Stimulated activated CD4-positive, alpha-beta T cell treated with anti-CD3 and anti-CD28 coated beads, Interleukin-12 subunit alpha, Interleukin-12 subunit beta, amount 100 ng/mL, for 24 hours (primary cell): ENCODE data around the gene NAALADL2.

ENCODE experiments used
- DNase-seq, 2 experiments: peaks; one replicate each; pipeline ENCODE4 v3.0.0-alpha.2; 2020; ENCODE audit warnings: low read depth in 2 of 2

NAALADL2 gene

DNA sequence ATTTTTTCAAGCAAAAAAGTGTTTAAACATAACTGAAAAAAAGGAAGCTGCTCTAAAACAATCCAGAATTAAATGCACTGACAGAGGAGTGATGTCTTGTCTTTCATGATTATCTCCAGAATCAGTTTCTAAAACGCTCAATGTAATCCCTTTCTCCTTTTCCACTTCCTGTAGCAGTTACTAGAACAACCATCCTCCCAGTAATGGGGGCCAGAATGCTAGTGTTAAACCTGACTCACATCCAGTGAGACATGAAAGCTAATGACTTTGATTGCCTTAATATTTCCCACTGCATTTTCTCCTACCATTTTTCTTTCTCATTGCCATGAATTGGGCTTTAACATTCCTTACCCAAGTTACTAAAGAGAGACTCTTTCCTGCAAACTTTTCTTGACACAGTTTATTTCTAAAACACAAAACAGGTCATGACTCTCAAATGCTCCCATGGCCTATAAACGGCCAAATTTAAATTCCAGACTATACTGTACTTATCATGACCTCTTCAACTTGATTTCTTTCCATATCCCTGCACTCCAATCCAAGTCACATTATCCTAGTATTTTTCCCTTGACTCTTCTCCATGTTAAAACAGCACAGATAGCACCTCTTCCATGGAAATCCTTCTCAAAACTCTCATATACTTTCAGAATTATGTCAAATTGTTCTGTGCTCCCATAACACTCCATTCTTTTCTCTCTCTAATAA is 341.4 kb downstream of the NAALADL2 start:
- no peak for DNase-seq

DNA sequence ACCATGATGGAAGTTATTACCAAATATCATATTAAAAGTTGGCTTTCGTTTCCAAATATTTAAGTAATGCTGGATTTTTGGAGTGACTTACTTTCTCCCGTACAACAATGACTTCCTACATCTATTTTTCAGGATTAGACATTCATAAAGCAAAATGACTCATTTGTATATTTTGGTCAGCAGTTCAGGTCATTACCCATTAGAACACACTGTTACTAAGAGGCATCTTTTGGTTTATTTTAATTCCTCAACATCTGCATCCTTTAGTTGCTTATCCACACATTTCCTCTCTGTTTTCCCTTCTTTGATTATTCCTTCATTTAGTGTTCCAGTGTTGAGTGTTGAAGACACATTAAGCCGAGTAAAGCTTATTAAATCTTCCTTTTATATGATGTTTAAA is 348.2 kb downstream of the NAALADL2 start:
- no peak for DNase-seq

DNA sequence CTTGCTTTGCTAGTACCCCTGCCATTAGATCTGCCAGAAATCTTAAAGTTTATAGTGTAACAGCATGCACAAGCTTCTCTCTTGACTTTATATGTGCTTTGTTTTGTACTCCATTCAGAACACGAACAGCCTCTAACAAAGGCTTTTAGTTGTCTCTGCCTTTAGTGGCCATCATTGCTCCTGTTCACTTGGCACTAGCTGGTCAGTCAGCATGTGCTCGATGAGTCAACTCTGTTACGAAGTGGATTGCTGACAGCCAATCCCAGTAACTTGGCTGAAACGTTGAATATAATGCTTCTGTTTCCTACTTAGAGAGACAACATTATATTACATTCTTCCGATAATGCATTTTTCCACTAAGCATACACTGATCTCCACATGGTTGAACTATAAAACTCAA is 349.2 kb downstream of the NAALADL2 start:
- DNase-seq = no peak

DNA sequence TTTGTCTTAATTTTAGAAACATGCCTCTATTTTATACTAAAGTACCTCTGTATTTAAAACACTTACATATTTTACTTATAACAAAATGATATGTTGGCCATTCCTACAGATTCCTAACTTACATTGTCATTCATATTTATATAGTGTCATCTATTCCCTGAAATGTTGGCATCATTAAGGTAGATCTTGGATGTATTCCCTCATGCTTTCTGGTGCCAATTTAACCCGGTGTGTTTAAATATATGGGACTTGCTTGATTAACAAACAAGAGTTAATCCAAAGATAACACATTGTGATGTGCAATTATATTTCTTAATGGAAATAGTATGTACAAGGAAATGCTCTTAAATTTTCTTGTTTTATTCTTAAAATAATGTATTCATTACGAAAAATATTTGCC is 352.3 kb downstream of the NAALADL2 start:
- no peak for DNase-seq

DNA sequence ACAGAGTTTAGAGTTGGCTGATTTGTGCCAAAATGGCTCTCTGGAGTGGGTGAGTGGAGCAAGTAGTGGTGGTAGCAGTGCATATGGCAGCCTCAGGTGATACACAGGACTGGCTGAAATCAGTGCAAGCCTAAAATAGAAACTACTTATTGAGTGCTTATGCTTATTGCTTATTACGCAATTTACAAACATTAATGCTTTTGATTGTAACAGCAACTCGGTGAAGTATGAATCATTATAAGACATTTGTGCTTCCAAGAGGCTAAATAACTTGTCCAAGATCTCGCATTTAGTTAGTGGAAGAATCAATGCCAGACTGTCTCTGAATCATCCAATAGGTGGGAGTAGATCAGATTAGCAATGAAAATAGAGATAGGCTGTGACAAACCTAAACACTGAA is 353.8 kb downstream of the NAALADL2 start:
- no peak for DNase-seq

DNA sequence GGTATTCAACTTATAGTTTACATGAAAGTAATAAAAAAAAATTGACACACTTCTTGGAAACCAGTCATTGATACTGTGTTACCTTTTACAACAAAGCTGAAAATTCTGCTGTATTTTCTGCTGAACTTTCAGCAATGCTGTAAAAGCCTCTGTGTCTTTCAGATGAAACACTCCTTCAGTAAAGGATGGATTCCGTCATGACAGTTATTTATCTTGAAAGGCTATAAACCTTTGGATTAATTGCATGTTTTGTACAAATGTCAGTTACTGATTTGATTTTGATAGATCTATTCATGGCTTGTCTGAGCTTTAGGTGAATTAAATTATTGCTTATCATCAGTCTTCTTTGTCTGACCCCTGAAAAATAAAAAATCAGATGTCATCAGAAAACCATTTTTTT is 355.1 kb downstream of the NAALADL2 start:
- DNase-seq = no peak

DNA sequence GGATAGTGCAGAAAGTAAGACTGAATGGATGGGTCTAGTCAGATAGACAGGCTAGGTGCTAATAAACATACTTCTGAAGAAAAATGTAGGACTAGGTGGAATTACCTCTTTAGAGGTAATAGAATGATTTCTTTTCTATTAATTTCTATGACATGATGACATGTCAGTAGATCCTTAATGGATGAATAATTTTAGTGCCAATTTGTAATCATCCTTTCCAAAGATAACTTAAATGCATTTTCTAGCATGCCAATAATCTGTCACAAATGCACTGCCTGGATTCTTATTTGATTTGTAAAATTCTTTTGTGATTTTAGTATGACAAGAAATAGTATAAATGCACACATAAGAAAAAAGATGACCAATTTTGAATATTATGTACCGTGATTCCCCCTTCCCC is 356.7 kb downstream of the NAALADL2 start:
- no peak for DNase-seq

DNA sequence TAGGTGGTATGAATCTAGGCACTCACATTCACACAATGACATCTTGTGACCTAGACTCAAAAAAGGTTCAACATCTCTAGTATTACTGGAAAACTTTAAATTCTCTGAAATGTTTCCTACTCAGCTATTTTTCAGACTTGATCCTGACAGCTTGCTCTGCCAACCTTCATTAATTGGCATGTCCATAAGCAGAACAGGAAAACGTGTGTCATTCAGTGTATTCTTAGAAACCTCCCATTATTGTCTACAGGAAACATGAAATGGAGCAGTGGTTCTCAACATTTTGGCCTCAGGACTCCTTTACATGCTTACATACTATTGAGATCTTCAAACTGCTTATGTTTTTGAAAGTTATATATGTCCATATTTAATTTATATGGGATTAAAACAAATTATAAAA is 363.2 kb downstream of the NAALADL2 start:
- no peak for DNase-seq

DNA sequence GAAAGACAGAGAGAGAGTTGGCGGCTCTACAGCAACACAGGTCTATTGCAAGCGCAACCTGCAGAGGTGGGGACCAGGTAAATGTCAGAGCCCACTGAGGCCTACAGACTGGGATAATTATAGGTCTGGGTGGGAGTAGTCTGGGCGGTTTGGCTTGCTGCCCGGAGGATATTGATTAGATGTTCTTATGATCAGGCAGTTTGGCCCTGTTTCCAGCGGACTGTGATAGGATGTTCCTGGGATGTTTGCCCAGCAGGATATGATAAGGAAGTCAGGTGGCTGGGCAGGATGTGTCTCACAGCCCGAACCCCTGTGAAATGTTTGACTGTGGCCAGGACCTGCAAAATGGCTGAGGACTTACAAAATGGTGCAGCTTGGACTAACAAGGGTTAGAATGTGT is 364.9 kb downstream of the NAALADL2 start:
- no peak for DNase-seq

DNA sequence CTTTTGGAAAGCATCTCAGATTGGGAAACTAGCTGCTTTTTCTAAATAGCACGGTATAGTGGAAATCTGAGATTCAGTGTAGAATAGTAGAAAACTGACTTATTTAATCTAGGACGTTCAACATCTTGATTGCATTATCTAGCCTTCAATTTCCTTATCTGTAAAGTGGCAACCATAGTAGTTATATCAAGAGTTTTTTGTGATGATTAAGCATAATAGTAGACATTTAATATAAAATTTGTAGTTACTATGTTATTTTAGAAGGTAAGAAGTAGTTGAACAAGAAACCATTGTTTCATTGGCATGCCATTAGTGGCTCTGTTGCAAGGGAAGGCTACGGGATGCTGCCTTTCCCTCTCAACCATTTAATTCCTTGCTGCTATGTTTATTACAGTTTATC is 367.3 kb downstream of the NAALADL2 start:
- DNase-seq = no peak

DNA sequence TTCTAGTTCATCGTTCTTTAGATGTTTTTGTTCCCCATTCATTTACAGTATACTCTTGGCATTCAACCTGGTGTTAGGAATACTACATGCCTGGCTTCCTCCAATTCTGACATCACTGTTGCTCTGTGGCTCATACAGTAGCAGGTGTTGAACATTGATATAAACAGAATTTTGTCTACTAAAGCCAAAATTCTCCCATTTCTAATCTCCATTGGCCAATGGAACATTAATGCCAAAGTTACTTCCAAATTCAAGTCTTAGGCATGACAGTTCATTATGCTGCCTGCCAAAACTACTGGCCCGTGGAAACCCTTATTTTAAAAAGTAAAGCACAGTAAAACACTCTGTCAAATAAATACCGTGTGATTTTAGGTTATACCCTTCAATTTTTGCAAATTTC is 368.0 kb downstream of the NAALADL2 start:
- no peak for DNase-seq

DNA sequence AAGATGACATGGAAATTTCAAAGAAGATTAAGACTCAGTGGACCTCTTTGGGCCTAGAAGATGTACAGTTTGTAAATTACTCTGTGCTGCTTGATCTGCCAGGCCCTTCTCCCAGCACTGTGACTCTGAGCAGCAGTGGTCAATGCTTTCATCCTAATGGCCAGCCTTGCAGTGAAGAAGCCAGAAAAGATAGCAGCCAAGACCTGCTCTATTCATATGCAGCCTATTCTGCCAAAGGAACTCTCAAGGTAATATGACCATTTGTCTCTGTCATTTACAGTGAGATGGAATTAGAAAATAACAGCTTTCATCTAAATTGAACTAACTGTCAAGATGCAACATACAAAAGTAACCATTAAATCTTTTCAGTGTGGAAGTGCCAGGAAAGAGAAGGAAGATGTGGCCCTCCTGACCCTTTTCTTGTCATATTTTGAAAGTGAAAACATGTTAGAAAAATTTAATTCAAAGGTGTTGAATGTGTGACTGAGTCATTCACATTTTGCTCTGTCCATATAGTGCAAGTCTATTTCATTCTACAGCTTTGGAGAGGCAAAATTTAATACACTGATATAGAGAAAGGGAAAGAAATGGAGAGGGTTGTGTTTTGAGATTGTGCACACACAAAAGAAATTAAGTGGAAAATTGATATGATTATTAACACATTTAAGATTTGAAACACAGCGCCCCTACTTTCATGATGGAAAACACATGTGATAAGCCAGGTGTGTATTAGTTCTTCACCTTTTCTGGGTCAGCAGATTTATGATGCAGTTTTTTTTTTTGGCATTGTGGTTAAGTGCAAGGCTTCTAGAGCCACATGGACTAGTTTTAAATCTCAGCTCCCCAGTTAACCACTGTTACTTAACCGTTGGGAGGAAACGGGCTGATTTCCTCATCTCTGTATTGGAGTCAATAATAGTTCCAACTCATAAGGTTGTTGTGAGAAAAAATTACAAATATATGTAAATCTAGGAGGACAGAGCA is 375.1 kb downstream of the NAALADL2 start:
- DNase-seq = no peak

DNA sequence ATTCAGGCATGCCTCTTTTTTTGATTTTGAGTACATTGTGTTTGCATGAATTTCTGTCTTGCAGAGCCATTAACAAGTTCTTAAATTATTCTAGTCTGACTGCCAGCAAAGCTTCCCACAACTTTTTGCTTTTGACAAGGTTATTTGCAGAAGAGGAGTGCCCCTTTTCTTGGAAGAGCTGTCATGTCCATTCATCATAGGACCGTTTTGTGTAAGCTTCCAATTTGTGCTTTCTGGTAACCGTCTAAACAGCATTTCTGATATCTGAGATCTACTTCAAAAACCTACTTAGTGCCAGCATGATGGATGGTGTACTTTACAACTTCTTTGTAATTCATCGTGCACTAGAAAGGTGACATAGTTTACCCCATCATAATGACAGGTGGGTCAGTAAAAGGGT is 379.7 kb downstream of the NAALADL2 start:
- DNase-seq = no peak

DNA sequence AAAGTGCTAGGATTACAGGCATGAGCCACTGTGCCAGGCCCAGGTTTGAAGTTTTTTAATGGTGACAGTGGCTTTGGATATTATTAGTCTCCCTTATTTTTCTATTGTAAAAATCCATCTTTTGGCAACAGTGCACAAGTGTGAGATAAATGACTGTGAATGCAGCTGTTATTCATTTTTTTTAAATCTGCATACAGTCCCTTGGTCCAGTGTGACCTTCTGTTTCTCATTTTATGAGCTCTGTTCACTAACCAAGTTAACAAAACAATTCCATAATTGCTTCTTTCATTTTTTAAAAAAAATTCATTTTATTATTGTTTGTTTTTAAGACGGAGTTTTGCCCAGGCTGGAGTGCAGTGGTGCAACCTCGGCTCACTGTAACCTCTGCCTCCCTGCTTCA is 381.8 kb downstream of the NAALADL2 start:
- DNase-seq = no peak

DNA sequence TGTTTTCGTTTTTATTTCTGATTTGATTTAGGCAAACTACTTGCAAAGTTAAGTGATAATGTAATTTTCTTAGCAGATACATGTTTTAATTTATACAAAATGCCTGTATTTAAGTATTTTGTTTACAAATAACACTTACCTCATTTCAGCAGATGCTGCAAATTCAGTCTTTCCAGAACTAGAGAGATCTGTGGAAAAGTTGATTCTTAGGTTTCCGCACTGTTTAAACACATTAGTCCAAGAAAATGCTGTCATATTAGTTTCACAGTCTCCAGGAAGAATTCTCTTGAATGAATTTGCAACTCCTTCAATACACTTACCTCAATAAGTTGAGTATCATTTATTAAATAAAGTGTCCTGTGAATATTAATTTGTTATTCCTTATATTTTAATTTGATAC is 383.1 kb downstream of the NAALADL2 start:
- DNase-seq = no peak

DNA sequence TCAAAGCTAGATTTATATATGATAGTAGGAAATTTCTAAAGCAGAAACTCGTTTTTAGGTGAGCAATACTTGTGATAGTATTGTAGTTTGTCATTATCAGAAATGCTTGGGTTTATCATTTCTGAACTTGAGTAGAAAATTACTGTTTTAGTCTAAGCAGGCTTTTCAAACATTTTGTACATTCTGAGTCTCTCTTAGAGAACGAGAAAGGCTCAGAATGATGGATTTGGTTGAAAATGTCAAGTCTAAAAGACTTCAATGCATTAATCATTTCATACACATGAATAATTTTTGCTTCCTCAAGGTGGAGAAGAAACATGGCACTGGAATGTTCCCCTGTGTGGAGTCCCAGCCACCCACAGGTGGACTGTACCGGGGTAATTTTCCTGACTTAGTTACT is 387.1 kb downstream of the NAALADL2 start:
- DNase-seq = no peak

DNA sequence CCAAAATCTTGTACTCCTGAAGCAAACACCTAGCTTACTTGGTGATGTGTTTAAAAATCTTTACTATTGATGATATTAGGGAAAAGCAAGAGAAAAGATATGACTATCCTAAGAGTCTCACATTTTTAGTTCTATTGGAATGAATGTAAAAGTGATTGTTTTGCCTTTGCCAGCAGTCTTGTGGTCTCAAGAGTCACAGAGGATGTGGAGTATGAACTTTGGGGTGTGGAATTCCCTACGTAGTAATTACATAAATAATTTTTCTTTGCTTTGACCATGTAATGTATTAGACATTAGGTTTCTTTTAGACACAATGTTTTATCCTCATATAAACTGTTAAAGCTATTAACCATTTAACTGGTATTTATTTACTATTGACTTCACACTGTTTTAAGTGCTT is 387.6 kb downstream of the NAALADL2 start:
- no peak for DNase-seq

DNA sequence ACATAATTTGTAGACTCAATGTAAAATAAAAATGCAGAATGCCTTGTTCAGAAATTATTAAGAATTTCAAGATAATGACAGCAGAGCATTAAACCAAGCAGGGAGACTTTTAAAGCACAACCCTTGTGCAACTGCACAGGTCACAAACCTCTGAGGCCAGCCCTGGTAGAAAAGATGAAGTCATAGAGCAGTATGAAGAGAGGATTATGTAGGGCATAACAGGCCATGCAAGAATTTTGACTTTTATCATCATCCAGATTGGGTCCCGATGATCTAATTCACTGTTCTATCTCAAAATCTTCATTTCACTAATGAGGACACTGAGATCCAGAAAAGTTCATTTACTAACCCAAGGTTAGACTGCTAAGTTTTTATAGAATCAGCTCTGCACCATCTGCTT is 388.5 kb downstream of the NAALADL2 start:
- DNase-seq = no peak

DNA sequence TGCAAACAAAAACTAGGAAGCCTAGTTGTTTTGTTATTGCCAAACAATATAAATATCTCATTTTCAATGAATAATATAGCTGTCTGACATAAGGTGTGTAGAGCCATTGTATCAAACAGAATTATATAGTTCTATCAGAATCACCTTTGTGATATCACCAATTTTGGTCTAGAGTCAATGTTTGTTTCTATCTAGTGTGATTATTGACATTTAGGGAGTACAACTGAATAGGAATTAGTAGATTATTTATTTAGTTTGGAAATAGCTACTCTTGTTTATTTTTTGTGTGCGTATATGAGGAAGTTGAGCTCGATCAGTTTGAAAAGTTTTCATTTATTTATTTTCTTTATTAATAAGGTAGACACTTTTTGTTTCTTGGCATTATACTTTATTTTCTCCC is 389.7 kb downstream of the NAALADL2 start:
- DNase-seq = no peak

DNA sequence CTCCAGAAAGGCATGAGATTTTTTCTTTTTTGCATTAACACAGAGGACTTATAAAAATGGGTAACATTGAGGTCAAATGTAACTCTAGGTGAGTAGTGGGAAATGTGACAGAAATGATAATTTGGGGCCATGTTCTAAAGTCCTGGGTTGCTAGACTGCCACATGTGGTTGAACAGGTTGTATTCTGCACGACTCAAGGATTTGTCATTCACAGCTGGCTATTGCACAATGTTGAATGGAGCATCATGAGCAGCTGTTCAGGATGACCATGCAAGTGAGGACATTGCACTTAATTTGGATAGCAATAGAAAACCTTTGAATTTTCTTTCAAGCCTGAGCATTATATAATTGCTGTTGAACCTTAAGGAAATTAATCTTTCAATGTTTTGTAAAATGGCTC is 396.6 kb downstream of the NAALADL2 start:
- DNase-seq = no peak

DNA sequence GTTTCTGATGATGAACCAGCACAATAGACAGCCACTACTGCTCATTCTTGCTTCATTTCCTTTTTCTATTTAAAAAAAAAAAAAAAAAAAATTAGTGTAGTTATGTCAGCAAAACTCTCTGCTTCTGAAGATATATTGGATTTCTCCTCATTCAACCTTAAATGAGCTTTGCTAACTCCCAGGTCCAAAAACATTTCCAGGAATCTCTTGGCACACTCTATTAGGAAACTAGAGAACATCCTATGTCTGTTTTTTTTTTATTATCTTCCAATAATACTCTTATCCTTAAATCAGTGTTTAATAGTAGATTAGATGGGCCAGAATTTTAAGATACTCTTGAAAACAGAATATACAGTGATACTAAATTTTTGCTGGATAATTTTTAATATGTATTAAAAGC is 398.0 kb downstream of the NAALADL2 start:
- no peak for DNase-seq

DNA sequence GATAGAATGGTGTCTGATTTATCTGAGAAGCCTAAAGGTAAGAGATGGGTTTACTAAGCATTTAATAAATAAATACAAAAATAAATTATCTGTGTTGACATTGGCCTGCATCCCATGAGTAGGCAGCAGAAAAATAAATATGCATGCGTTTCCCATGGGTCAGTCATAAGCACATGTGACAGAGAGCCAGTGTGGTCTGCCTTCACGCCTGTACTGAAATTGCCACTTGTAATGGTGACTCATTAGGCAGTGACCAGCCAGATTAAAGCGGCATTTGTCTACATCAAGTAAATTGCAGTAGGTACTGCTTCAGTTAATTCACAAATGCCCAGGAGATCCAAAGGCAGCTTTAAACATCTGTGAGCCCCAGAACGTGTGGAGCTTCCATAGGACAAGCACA is 399.6 kb downstream of the NAALADL2 start:
- no peak for DNase-seq

DNA sequence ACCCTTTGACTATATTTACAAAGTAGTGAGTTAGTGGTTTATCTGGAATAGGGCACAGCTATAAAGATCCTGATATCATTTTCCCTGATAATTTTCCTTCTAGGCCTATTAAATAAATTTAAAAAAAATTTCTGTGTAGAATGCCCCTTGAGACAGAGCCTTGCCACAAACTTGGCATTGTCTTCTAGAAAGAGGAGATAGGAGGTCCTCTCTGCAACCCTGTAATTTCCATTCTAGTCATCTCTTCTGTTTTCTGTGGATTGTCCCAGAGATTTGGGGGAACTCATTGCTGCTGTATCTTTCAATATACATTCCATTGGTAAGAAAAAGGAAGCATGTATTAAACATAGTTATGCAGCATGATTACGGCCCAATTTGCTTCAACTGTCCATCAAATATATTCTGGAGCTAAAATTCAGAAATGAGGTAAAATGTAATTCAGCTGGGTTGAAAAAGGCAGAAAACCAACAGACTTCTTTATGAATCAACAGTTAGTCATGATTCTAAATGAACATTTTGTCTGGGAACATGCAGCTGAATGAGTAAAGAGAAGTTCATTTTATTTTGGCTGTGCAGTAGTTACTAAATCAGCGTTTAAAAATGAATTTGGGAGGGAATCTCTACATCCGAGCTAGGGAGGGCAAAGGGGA is 401.1 kb downstream of the NAALADL2 start:
- no peak for DNase-seq
